Measurements from ENCODE around the gene SLC1A4.

The SLC1A4 gene

DNA sequence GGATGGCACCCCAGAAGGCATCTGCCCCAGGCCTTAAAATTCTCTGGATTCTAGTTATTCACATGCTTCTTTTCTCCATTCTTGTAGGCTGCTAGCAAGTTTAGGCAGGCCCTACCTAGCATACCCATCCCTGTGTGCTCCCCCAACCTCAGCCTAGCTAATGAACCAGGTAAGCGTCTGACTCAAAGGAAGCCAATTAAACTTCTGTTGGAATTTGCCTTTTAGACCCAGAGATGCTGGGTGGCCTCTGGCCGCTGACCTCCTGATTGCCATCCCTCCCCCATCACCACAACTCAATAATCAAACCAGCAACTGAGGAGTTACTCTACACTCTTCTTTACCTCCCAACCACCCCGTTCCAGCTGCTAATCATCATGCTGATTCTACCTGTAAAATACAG is 48.0 kb downstream of the SLC1A4 start:
- H3K9me3 ChIP-seq (ENCODE audit: control insufficient read depth, low read length) = no peaks in the 10 kb centered on the region
- no peak overlapping the region for H3K9ac ChIP-seq (ENCODE audit: low read length)
- no peak overlapping the region for H2BK12ac ChIP-seq (ENCODE audit: low read length in 2 of 2)
- no peak for DNase-seq
- peaks cover 0 to 3% of the 10 kb centered on the region in 2 experiments for H3K27me3 ChIP-seq (ENCODE audit: control insufficient read depth in 1 of 2, insufficient read depth in 1 of 2, low read length in 2 of 2)
- no peak overlapping the region for H3K4ac ChIP-seq (ENCODE audit: low read depth in 1 of 2, low read length in 2 of 2)
- no peaks in the 10 kb centered on the region for H3K4me1 ChIP-seq (ENCODE audit: control insufficient read depth, insufficient read depth, low read depth, low read length)
- no peak overlapping the region for H3K27ac ChIP-seq (ENCODE audit: low read length, poor library complexity, severe bottlenecking)
- no peak overlapping the region for H2BK120ac ChIP-seq (ENCODE audit: low read depth, low read length)
- H2BK5ac ChIP-seq (ENCODE audit: low read depth, low read length, poor library complexity, severe bottlenecking) = no peak overlapping the region
- H2BK15ac ChIP-seq (ENCODE audit: low read depth, poor library complexity, severe bottlenecking) = no peak overlapping the region
- H4K8ac ChIP-seq (ENCODE audit: low read length) = no peak overlapping the region
- H4K91ac ChIP-seq (ENCODE audit: low read length) = no peak overlapping the region
- no peak overlapping the region for H3K18ac ChIP-seq (ENCODE audit: low read depth in 1 of 2, low read length in 2 of 2)
- no peak overlapping the region for H3K23ac ChIP-seq (ENCODE audit: low read length in 2 of 2)
- no peak overlapping the region for H3K4me3 ChIP-seq (ENCODE audit: insufficient read depth in 1 of 2, low read depth in 1 of 2, low read length in 2 of 2)
- no peaks in the 10 kb centered on the region for H3K79me1 ChIP-seq (replicated peaks; ENCODE audit: low read length, poor library complexity, severe bottlenecking)
- no peak overlapping the region for H3K4me2 ChIP-seq (ENCODE audit: low read length, poor library complexity, severe bottlenecking)
- H3K36me3 ChIP-seq (ENCODE audit: control insufficient read depth in 1 of 2, insufficient read depth in 2 of 2, low read depth in 1 of 2, low read length in 2 of 2) = no peaks in the 10 kb centered on the region
- WGBS = 92% methylated on average over 3 of the region's 3 CpGs
- H3K14ac ChIP-seq (ENCODE audit: low read length in 2 of 2) = no peak overlapping the region
- H2AK5ac ChIP-seq (ENCODE audit: low read length, severe bottlenecking) = no peak overlapping the region
- H2AFZ ChIP-seq (ENCODE audit: low read depth, low read length) = no peak overlapping the region

DNA sequence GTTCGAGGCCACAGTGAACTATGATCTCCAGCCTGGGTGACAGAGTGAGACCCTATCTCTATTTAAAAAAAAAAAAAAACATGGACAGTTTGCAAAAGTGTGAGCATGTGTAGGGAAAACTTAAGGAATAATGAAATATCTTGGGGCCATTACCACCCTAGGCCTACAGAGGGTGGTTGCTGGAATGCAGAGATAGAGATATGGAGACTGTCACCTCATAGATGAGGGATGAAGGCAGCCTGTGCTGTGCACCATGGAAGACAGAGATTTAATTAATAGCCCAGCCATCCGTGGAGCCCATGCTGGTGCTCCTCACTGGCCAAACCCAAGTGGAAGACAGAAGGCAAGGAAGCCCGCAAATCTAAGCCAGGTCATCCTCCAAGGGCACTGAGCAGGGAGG is 50.4 kb downstream of the SLC1A4 start:
- H3K79me1 ChIP-seq (replicated peaks; ENCODE audit: low read length, poor library complexity, severe bottlenecking) = no peaks in the 10 kb centered on the region
- no peak overlapping the region for H4K8ac ChIP-seq (ENCODE audit: low read length)
- no peak overlapping the region for H3K9ac ChIP-seq (ENCODE audit: low read length)
- H3K4me2 ChIP-seq (ENCODE audit: low read length, poor library complexity, severe bottlenecking) = no peak overlapping the region
- H2BK12ac ChIP-seq (ENCODE audit: low read length in 2 of 2) = no peak overlapping the region
- no peak overlapping the region for H3K18ac ChIP-seq (ENCODE audit: low read depth in 1 of 2, low read length in 2 of 2)
- no peak overlapping the region for H3K27ac ChIP-seq (ENCODE audit: low read length, poor library complexity, severe bottlenecking)
- peaks cover 8% of the 10 kb centered on the region for H3K9me3 ChIP-seq (ENCODE audit: control insufficient read depth, low read length)
- no peak overlapping the region for H2AFZ ChIP-seq (ENCODE audit: low read depth, low read length)
- H3K14ac ChIP-seq (ENCODE audit: low read length in 2 of 2) = no peak overlapping the region
- WGBS = 93% methylated on average over 2 of the region's 3 CpGs
- H2BK15ac ChIP-seq (ENCODE audit: low read depth, poor library complexity, severe bottlenecking) = no peak overlapping the region
- H4K91ac ChIP-seq (ENCODE audit: low read length) = no peak overlapping the region
- no peaks in the 10 kb centered on the region for H3K36me3 ChIP-seq (ENCODE audit: control insufficient read depth in 1 of 2, insufficient read depth in 2 of 2, low read depth in 1 of 2, low read length in 2 of 2)
- no peak overlapping the region for H3K4ac ChIP-seq (ENCODE audit: low read depth in 1 of 2, low read length in 2 of 2)
- H2BK120ac ChIP-seq (ENCODE audit: low read depth, low read length) = no peak overlapping the region
- H2AK5ac ChIP-seq (ENCODE audit: low read length, severe bottlenecking) = no peak overlapping the region
- DNase-seq = no peak
- H3K4me3 ChIP-seq (ENCODE audit: insufficient read depth in 1 of 2, low read depth in 1 of 2, low read length in 2 of 2) = no peak overlapping the region
- peaks cover 2% of the 10 kb centered on the region for H3K4me1 ChIP-seq (ENCODE audit: control insufficient read depth, insufficient read depth, low read depth, low read length)
- H3K23ac ChIP-seq (ENCODE audit: low read length in 2 of 2) = no peak overlapping the region
- no peaks in the 10 kb centered on the region for H3K27me3 ChIP-seq (ENCODE audit: control insufficient read depth in 1 of 2, insufficient read depth in 1 of 2, low read length in 2 of 2)
- H2BK5ac ChIP-seq (ENCODE audit: low read depth, low read length, poor library complexity, severe bottlenecking) = no peak overlapping the region

DNA sequence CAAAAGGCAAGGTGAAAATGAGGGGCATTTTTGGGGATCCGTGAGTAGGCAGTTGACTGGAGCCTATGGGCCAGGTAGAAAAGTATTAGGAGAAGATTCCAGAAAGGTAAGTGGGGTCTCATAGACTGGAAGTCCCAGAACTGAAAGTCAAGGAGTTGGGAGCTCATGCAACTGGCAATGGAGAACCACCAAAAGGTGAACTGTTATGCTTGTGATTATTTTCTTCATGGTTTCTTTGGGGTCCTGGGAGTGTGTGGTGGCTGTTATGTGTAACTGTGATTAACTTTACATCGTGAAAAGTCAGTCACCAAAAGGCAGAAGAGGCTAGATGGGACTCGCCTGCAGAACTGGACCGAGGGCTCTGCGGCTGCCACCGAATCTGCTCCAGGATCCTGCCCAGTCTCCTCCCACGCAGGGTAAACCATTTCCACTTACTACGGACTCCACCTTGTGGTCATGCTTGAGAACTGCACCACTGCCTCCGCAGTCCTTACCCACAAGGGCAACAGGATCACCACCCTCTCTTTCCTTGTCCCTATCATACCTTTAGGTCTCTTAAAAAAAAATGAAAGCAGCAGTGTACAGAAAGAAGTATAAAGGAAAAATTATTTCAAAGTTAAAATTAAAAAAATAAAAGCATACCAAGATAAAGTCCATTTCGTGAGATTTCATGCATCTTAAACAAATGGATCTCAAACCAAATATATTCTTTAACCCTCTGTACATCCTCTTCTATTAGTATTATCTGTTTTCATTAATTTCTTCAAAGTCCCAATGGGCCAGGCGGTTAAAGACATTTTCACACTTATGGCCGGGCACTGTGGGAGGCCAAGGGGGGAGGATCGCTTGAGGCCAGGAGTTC is 51.4 kb downstream of the SLC1A4 start:
- Histone ChIP-seq H2AFZ (ENCODE audit: low read depth, low read length) (no peak overlapping the region), H3K9ac (ENCODE audit: low read length) (peak overlapping the region; percentile 68), H3K27ac (ENCODE audit: low read length, poor library complexity, severe bottlenecking) (no peak overlapping the region), H3K36me3 (ENCODE audit: control insufficient read depth in 1 of 2, insufficient read depth in 2 of 2, low read depth in 1 of 2, low read length in 2 of 2) (no peaks in the 10 kb centered on the region), H3K79me1 (replicated peaks; ENCODE audit: low read length, poor library complexity, severe bottlenecking) (no peaks in the 10 kb centered on the region), H3K14ac (ENCODE audit: low read length in 2 of 2) (no peak overlapping the region), H2BK12ac (ENCODE audit: low read length in 2 of 2) (no peak overlapping the region), H3K23ac (ENCODE audit: low read length in 2 of 2) (no peak overlapping the region), H3K18ac (ENCODE audit: low read depth in 1 of 2, low read length in 2 of 2) (no peak overlapping the region), H3K27me3 (ENCODE audit: control insufficient read depth in 1 of 2, insufficient read depth in 1 of 2, low read length in 2 of 2) (no peaks in the 10 kb centered on the region), H3K4ac (ENCODE audit: low read depth in 1 of 2, low read length in 2 of 2) (no peak overlapping the region), H4K91ac (ENCODE audit: low read length) (no peak overlapping the region), H2BK120ac (ENCODE audit: low read depth, low read length) (no peak overlapping the region), H2BK5ac (ENCODE audit: low read depth, low read length, poor library complexity, severe bottlenecking) (no peak overlapping the region), H2BK15ac (ENCODE audit: low read depth, poor library complexity, severe bottlenecking) (no peak overlapping the region), H4K8ac (ENCODE audit: low read length) (no peak overlapping the region), H3K4me2 (ENCODE audit: low read length, poor library complexity, severe bottlenecking) (peak overlapping the region; percentile 67), H3K4me1 (ENCODE audit: control insufficient read depth, insufficient read depth, low read depth, low read length) (peaks cover 6% of the 10 kb centered on the region), H3K9me3 (ENCODE audit: control insufficient read depth, low read length) (peaks cover 10% of the 10 kb centered on the region), H2AK5ac (ENCODE audit: low read length, severe bottlenecking) (no peak overlapping the region), H3K4me3 (ENCODE audit: insufficient read depth in 1 of 2, low read depth in 1 of 2, low read length in 2 of 2) (peak overlapping the region in 1 of 2 experiments; percentile 70)
- DNase-seq = peak; percentile 81
- WGBS = 41% methylated on average over 11 of the region's 13 CpGs

DNA sequence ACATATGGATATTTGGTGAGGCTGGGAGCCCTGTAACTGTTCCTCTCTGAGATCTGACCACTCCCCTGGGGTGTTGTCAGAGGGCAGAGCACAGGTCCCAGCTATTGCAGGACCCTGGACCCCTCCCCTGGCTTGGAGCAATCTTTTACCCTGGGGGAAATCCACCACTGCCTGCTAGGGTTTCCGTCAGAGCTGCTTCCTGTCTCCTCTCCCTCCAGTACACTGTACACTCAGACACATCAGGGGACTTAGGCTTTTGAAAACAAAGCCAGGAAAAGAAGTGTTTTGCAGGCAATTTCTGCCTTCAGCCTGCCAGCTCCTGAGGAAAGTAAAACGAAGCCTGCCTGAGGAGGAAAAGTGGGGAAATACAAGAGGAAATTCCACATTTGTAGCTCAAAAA is 53.8 kb downstream of the SLC1A4 start:
- no peak overlapping the region for H4K8ac ChIP-seq (ENCODE audit: low read length)
- H2AK5ac ChIP-seq (ENCODE audit: low read length, severe bottlenecking) = no peak overlapping the region
- H3K4me1 ChIP-seq (ENCODE audit: control insufficient read depth, insufficient read depth, low read depth, low read length) = peaks cover 8% of the 10 kb centered on the region
- H3K27ac ChIP-seq (ENCODE audit: low read length, poor library complexity, severe bottlenecking) = no peak overlapping the region
- no peak overlapping the region for H2BK15ac ChIP-seq (ENCODE audit: low read depth, poor library complexity, severe bottlenecking)
- H3K79me1 ChIP-seq (replicated peaks; ENCODE audit: low read length, poor library complexity, severe bottlenecking) = no peaks in the 10 kb centered on the region
- no peak overlapping the region for H2BK12ac ChIP-seq (ENCODE audit: low read length in 2 of 2)
- peaks cover 10% of the 10 kb centered on the region for H3K9me3 ChIP-seq (ENCODE audit: control insufficient read depth, low read length)
- no peak overlapping the region for H3K9ac ChIP-seq (ENCODE audit: low read length)
- WGBS = 75% methylated on average over 2 of the region's 2 CpGs
- H3K4me3 ChIP-seq (ENCODE audit: insufficient read depth in 1 of 2, low read depth in 1 of 2, low read length in 2 of 2) = no peak overlapping the region
- H3K4me2 ChIP-seq (ENCODE audit: low read length, poor library complexity, severe bottlenecking) = no peak overlapping the region
- H4K91ac ChIP-seq (ENCODE audit: low read length) = no peak overlapping the region
- H3K14ac ChIP-seq (ENCODE audit: low read length in 2 of 2) = no peak overlapping the region
- no peak overlapping the region for H3K4ac ChIP-seq (ENCODE audit: low read depth in 1 of 2, low read length in 2 of 2)
- no peak overlapping the region for H3K18ac ChIP-seq (ENCODE audit: low read depth in 1 of 2, low read length in 2 of 2)
- no peak overlapping the region for H2BK5ac ChIP-seq (ENCODE audit: low read depth, low read length, poor library complexity, severe bottlenecking)
- no peak overlapping the region for H3K23ac ChIP-seq (ENCODE audit: low read length in 2 of 2)
- DNase-seq = no peak
- H2AFZ ChIP-seq (ENCODE audit: low read depth, low read length) = no peak overlapping the region
- H3K27me3 ChIP-seq (ENCODE audit: control insufficient read depth in 1 of 2, insufficient read depth in 1 of 2, low read length in 2 of 2) = no peaks in the 10 kb centered on the region
- no peaks in the 10 kb centered on the region for H3K36me3 ChIP-seq (ENCODE audit: control insufficient read depth in 1 of 2, insufficient read depth in 2 of 2, low read depth in 1 of 2, low read length in 2 of 2)
- H2BK120ac ChIP-seq (ENCODE audit: low read depth, low read length) = no peak overlapping the region
